ENCODE results near the gene WDR3. TPM values are rescaled to one million over a fixed set of nuclear protein-coding genes. Genes with fewer than 3 reads are reported as not detected.

Gene WDR3
- polyA plus RNA-seq, 3 donors, result 4.3 to 13.0 (median 8.0) TPM

DNA sequence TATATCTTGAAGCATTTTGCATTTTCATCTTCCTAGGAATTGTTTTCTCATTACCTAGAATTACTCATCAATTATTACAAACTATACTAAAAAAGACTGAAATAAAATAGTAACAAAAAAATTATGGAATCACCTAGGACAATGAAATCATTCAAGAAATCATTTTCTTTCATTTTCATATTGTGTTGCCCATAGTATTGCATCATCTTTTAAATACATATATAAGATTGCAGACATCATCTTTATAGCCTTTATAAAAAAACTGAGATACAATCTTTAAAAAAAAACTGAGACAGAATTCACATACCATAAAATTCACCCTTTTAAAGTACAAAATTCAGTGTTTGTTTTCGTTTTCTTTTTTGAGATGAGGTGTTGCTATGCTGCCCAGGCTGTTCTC lies 29.7 kb upstream of the WDR3 start:
- Histone ChIP-seq H3K27ac (ENCODE audit: low read depth in 1 of 2, low read length in 2 of 2) (no peak overlapping the region), H4K20me1 (ENCODE audit: insufficient read depth, low read length) (peaks cover 9% of the 10 kb centered on the region), H3K79me2 (ENCODE audit: insufficient read depth, low read length) (no peaks in the 10 kb centered on the region), H3K9ac (ENCODE audit: insufficient read depth, low read length, poor library complexity, severe bottlenecking) (no peak overlapping the region), H2AFZ (ENCODE audit: insufficient read depth, low read depth, low read length, poor library complexity, severe bottlenecking) (no peak overlapping the region), H3K27me3 (ENCODE audit: control insufficient read depth in 2 of 2, insufficient read depth in 2 of 2, low read length in 2 of 2) (no peaks in the 10 kb centered on the region), H3K4me3 (replicated peaks in 1 of 3; ENCODE audit: low read depth in 2 of 3, low read length in 3 of 3) (no peak overlapping the region), H3K9me3 (replicated peaks in 1 of 2; ENCODE audit: control insufficient read depth in 1 of 2, insufficient read depth in 1 of 2, low read length in 2 of 2) (no peaks in the 10 kb centered on the region), H3K4me1 (ENCODE audit: control insufficient read depth in 1 of 2, insufficient read depth in 2 of 2, low read length in 2 of 2) (no peaks in the 10 kb centered on the region), H3K4me2 (replicated peaks; ENCODE audit: extremely low read depth, low read length, poor library complexity, severe bottlenecking) (no peak overlapping the region), H3K36me3 (replicated peaks in 1 of 2; ENCODE audit: control insufficient read depth in 1 of 2, insufficient read depth in 2 of 2, low read length in 2 of 2) (peaks cover 90 to 98% of the 10 kb centered on the region in 2 donors)
- no peaks in the 10 kb centered on the region for H3K27me3 Mint-ChIP-seq (ENCODE audit: low read depth in 3 of 3)
- H3K36me3 Mint-ChIP-seq, result peaks cover 76 to 93% of the 10 kb centered on the region in 2 donors
- DNase-seq, result no peak
- TF ChIP-seq, protein P1, sequence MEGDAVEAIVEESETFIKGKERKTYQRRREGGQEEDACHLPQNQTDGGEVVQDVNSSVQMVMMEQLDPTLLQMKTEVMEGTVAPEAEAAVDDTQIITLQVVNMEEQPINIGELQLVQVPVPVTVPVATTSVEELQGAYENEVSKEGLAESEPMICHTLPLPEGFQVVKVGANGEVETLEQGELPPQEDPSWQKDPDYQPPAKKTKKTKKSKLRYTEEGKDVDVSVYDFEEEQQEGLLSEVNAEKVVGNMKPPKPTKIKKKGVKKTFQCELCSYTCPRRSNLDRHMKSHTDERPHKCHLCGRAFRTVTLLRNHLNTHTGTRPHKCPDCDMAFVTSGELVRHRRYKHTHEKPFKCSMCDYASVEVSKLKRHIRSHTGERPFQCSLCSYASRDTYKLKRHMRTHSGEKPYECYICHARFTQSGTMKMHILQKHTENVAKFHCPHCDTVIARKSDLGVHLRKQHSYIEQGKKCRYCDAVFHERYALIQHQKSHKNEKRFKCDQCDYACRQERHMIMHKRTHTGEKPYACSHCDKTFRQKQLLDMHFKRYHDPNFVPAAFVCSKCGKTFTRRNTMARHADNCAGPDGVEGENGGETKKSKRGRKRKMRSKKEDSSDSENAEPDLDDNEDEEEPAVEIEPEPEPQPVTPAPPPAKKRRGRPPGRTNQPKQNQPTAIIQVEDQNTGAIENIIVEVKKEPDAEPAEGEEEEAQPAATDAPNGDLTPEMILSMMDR (IDR thresholded peaks at IDR 0.05), result no peak
- H3K27ac Mint-ChIP-seq, result no peak overlapping the region
- WGBS (ENCODE audit: insufficient coverage), result 100% methylated on average over 1 of the region's 1 CpG
- no peaks in the 10 kb centered on the region for H3K9me3 Mint-ChIP-seq
- no peaks in the 10 kb centered on the region for H3K4me1 Mint-ChIP-seq
- no peak overlapping the region for H3K4me3 Mint-ChIP-seq
- intact Hi-C loops (cut with micrococcal nuclease), result loop anchor here in 1 of 2 donors (10.0 kb wide), 1 partner anchor 835 kb away; the partner anchor contains the start of gene TTF2

GRCh38 chr1:117902944-117903343 lies 26.6 kb upstream of the WDR3 start:
- peaks cover 3% of the 10 kb centered on the region for H4K20me1 ChIP-seq (ENCODE audit: insufficient read depth, low read length)
- no peaks in the 10 kb centered on the region for H3K27me3 ChIP-seq (ENCODE audit: control insufficient read depth in 2 of 2, insufficient read depth in 2 of 2, low read length in 2 of 2)
- Mint-ChIP-seq H3K36me3 (peaks cover 82 to 94% of the 10 kb centered on the region in 2 donors), H3K27ac (no peak overlapping the region), H3K27me3 (ENCODE audit: low read depth in 3 of 3) (no peaks in the 10 kb centered on the region), H3K4me1 (no peaks in the 10 kb centered on the region), H3K4me3 (no peak overlapping the region), H3K9me3 (no peaks in the 10 kb centered on the region)
- H3K79me2 ChIP-seq (ENCODE audit: insufficient read depth, low read length), result no peaks in the 10 kb centered on the region
- no peaks in the 10 kb centered on the region for H3K4me1 ChIP-seq (ENCODE audit: control insufficient read depth in 1 of 2, insufficient read depth in 2 of 2, low read length in 2 of 2)
- no peaks in the 10 kb centered on the region for H3K9me3 ChIP-seq (replicated peaks in 1 of 2; ENCODE audit: control insufficient read depth in 1 of 2, insufficient read depth in 1 of 2, low read length in 2 of 2)
- intact Hi-C loops (cut with micrococcal nuclease), result no loop called here
- H3K36me3 ChIP-seq (replicated peaks in 1 of 2; ENCODE audit: control insufficient read depth in 1 of 2, insufficient read depth in 2 of 2, low read length in 2 of 2), result peaks cover 90 to 99% of the 10 kb centered on the region in 2 donors
- H3K4me2 ChIP-seq (replicated peaks; ENCODE audit: extremely low read depth, low read length, poor library complexity, severe bottlenecking), result no peak overlapping the region
- no peak overlapping the region for H3K27ac ChIP-seq (ENCODE audit: low read depth in 1 of 2, low read length in 2 of 2)
- no peak overlapping the region for H2AFZ ChIP-seq (ENCODE audit: insufficient read depth, low read depth, low read length, poor library complexity, severe bottlenecking)
- H3K9ac ChIP-seq (ENCODE audit: insufficient read depth, low read length, poor library complexity, severe bottlenecking), result no peak overlapping the region
- WGBS (ENCODE audit: insufficient coverage), result no CpG with 5 or more reads among the region's 4 CpGs
- no peak for DNase-seq
- TF ChIP-seq, protein P1 (IDR thresholded peaks at IDR 0.05), result no peak
- H3K4me3 ChIP-seq (replicated peaks in 1 of 3; ENCODE audit: low read depth in 2 of 3, low read length in 3 of 3), result no peak overlapping the region
